ENCODE data around the gene DDT.
"Not testable (repeated sequence)": the region's sequence is repeated elsewhere in the genome, so short reads cannot be mapped to it uniquely, and the experiment has no call there.

GRCh38 chr22:23955886-23956285 lies 18.4 kb downstream of the DDT start:
- not testable (repeated sequence) for TF ChIP-seq CTCF (conservative IDR thresholded peaks at IDR 0.05); EZH2 (IDR thresholded peaks at IDR 0.05; ENCODE audit: low read depth)

Data from PC-9 (cell line).